BJ (cell line): ENCODE measurements around the gene XRRA1. TPM values are rescaled to one million over a fixed set of nuclear protein-coding genes. Genes with fewer than 3 reads are reported as not detected.

Experiments used
- CTCF ChIA-PET: fragments of 350-600 bp; formaldehyde crosslinking; extraction: SDS; loops from one replicate; lab custom pipeline; 2021; ENCODE audit warnings: antibody characterized with exemption, inconsistent platforms; lab: Yijun Ruan, JAX
- POLR2A ChIA-PET: fragments of 300-600 bp; sonication (Branson Sonifier 250); formaldehyde crosslinking; extraction: SDS; loops from one replicate; lab custom pipeline; 2021; ENCODE audit warnings: antibody characterized with exemption; lab: Charles Lee
- DNase-seq: peaks from one replicate; pipeline ENCODE4 v3.0.0-alpha.2; 2011; ENCODE audit warnings: low read depth
- H3K27me3 ChIP-seq: 2 replicates; pipeline ENCODE4 v1.6.0; 2011; ENCODE audit warnings: low read length; ENCODE audit not compliant: control insufficient read depth, insufficient read depth
- H3K36me3 ChIP-seq: 2 replicates; pipeline ENCODE4 v1.5.1; 2011; ENCODE audit warnings: low read length; ENCODE audit not compliant: control insufficient read depth, insufficient read depth
- H3K4me3 ChIP-seq: 2 replicates; pipeline ENCODE4 v1.5.1; 2011; ENCODE audit warnings: low read depth, mild to moderate bottlenecking, control low read depth, low read length
- polyA plus RNA-seq: library from polyadenylated mRNA; depleted of rRNA; stranded (reverse); fragments of >200 nt; gene quantifications from 2 replicates; pipeline ENCODE4 v1.2.3, GENCODE V29; 2011; rRNA removed
- small RNA-seq: library from RNA; depleted of rRNA; stranded (forward); fragments of <200 nt; gene quantifications from one replicate; pipeline ENCODE3, GENCODE V24; 2012; ENCODE audit warnings: low replicate concordance, low read depth; ENCODE audit not compliant: insufficient read length
- TF ChIP-seq, protein P1 (sequence below): IDR thresholded peaks from 2 replicates; pipeline ENCODE4 v1.5.1; 2011; ENCODE audit warnings: low read depth, mild to moderate bottlenecking, control low read depth, inconsistent platforms, low read length, moderate library complexity; ENCODE audit not compliant: insufficient read depth

XRRA1 gene
- polyA plus RNA-seq, 1 experiment, result 6.8 TPM

DNA sequence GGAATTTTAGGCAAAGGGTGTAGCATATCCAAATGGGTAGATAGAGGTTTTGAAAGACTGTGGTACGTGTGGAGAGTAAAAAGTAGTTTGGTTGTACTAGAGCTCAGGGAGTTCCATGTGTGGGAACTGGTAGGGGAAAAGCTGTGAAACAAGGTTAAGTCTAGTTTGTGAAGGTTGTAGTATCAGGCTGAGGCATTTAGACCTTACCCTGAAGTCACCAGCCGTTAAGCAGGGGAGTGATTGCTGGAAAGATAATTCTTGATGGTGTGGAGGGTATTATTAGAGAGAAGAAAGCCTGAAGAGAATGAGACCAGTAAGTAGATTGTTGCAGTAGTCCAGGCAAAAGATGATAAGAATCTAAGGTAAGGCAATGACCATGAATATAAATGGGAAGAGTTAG, 132.2 kb downstream of the XRRA1 start:
- no peak for DNase-seq
- TF ChIP-seq, protein P1, sequence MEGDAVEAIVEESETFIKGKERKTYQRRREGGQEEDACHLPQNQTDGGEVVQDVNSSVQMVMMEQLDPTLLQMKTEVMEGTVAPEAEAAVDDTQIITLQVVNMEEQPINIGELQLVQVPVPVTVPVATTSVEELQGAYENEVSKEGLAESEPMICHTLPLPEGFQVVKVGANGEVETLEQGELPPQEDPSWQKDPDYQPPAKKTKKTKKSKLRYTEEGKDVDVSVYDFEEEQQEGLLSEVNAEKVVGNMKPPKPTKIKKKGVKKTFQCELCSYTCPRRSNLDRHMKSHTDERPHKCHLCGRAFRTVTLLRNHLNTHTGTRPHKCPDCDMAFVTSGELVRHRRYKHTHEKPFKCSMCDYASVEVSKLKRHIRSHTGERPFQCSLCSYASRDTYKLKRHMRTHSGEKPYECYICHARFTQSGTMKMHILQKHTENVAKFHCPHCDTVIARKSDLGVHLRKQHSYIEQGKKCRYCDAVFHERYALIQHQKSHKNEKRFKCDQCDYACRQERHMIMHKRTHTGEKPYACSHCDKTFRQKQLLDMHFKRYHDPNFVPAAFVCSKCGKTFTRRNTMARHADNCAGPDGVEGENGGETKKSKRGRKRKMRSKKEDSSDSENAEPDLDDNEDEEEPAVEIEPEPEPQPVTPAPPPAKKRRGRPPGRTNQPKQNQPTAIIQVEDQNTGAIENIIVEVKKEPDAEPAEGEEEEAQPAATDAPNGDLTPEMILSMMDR, result no peak
- CTCF ChIA-PET, result no interaction called here
- POLR2A ChIA-PET, result no interaction called here
- Histone ChIP-seq H3K36me3 (peaks cover 2% of the 10 kb centered on the region; the same call in 1 of the 2 replicates), H3K27me3 (no peaks in the 10 kb centered on the region), H3K4me3 (no peak overlapping the region)

GRCh38 chr11:74815966-74816365, 132.9 kb downstream of the XRRA1 start:
- ChIA-PET POLR2A (no interaction called here), CTCF (interaction anchor here (1.3 kb wide), 1 partner anchor 14 kb away, joined by 3 read pairs; no protein-coding TSS in a partner anchor)
- H3K27me3 ChIP-seq, result no peaks in the 10 kb centered on the region
- TF ChIP-seq, protein P1, result no peak
- peaks cover 2% of the 10 kb centered on the region; the same call in 1 of the 2 replicates for H3K36me3 ChIP-seq
- H3K4me3 ChIP-seq, result no peak overlapping the region
- no peak for DNase-seq

GRCh38 chr11:74809801-74810200, 139.1 kb downstream of the XRRA1 start:
- Histone ChIP-seq H3K27me3 (no peaks in the 10 kb centered on the region), H3K36me3 (no peaks in the 10 kb centered on the region), H3K4me3 (no peak overlapping the region)
- no peak for DNase-seq
- POLR2A ChIA-PET, result no interaction called here
- TF ChIP-seq, protein P1, result no peak
- CTCF ChIA-PET, result no interaction called here

- ChIA-PET POLR2A (no interaction called here), CTCF (no interaction called here)
- TF ChIP-seq, protein P1, result no peak
- Histone ChIP-seq H3K4me3 (no peak overlapping the region), H3K36me3 (no peaks in the 10 kb centered on the region), H3K27me3 (no peaks in the 10 kb centered on the region)
- no peak for DNase-seq
Measured at GRCh38 chr11:74806267-74806666, 142.6 kb downstream of the XRRA1 start.

- ChIA-PET POLR2A (no interaction called here), CTCF (interaction anchor here (1.5 kb wide), 1 partner anchor 15 kb away, joined by 3 read pairs; no protein-coding TSS in a partner anchor)
- TF ChIP-seq, protein P1, result no peak
- Histone ChIP-seq H3K36me3 (peaks cover 13% of the 10 kb centered on the region), H3K27me3 (no peaks in the 10 kb centered on the region), H3K4me3 (no peak overlapping the region)
- DNase-seq, result no peak
Measured at GRCh38 chr11:74791333-74792100, 157.4 kb downstream of the XRRA1 start.

Small RNA genes lying within 50 kb of the gene (small RNA-seq; reads per million reads assigned to genes)
- not detected for gene RN7SL239P
- not detected for gene RNU6-216P

Other genes with a start within 250 kb of the XRRA1 start
- 0.09 TPM in 1 of 2 replicates, not detected in the other for gene CHRDL2, start 217.7 kb downstream of the XRRA1 start, polyA plus RNA-seq
- 4.5 and 7.9 TPM in 2 replicates for gene RNF169, start 200.2 kb downstream of the XRRA1 start, polyA plus RNA-seq
- gene SPCS2, start 175 bp upstream of the XRRA1 start, polyA plus RNA-seq, result 68.3 and 160 TPM in 2 replicates
- 4.8 and 7.5 TPM in 2 replicates for gene NEU3, start 39.8 kb upstream of the XRRA1 start, polyA plus RNA-seq
- not detected in 2 replicates for gene OR2AT4, start 147.8 kb upstream of the XRRA1 start, polyA plus RNA-seq
- not detected in 2 replicates for gene SLCO2B1, start 202.0 kb upstream of the XRRA1 start, polyA plus RNA-seq